NCI-H1436 (cell line): ENCODE results near the gene RFLNA.

Experiments used
- DNase-seq: peaks from one replicate; lab custom pipeline; 2025; lab: John Stamatoyannopoulos, UW

The RFLNA gene

GRCh38 chr12:124304314-124304790 lies 9.5 kb downstream of the RFLNA start:
- DNase-seq = no peak

DNA sequence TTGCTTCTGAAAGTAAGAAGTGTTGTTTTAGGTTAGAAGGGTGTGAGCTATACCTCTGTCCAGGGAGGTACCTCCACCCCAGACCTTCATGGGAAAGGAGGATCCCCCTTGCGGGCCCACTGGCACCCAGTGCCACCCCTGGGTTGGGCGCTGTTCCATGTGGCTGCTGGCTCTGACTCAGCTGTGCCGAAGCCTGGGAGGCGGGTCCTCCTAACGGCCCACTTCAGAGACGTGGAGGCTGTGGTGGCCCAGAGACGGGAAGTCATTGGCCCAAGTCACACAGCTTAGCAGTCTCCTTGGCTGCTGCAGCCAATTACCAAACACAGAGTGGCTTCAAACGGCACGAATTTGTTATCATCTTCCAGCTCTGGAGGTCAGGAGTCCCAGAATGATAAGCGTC lies 10.2 kb downstream of the RFLNA start:
- no peak for DNase-seq

DNA sequence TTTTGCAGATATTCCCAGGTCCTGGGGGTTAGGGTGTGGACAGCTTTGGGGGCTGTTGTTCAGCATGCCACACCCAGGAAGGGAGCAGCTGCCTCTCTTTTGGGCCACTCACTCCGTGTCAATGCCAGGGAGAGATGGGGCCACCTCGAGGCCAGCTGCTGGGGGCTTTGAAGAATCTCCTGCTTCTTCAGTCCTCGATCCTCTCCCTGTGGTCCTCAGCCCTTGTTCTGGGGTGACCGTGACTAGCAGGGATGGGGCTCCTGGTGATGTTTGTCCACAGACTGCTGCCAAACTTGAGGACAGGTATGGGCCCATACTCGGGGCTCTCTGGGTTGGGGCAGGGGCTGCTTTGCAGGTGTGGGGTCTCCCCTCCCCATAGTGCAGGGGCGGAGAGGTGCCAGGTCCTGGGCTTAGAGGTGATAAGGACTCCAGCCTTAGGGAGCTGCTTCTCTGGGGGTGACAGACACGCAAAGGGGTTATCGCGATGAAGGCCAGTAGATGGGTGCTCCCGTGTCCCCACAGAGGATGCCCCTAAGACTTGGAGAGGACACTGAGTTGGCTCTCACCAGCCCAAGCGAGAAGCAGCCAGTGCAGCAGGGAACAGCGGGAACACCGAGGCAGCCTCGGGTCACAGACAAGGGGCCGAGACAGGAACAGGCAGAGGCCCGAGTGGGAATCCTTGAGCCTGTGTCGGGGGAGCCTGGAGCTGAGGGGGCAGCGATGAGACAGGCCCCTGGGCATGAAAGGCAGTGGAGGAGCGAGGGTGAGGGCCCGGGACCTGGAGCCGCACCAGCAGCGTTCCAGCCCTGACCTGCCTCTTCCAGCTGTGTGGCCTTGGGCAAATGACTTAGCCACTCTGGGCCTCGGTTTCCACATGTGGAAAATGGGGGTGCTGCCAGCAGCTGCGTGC lies 11.1 kb downstream of the RFLNA start:
- no peak for DNase-seq

DNA sequence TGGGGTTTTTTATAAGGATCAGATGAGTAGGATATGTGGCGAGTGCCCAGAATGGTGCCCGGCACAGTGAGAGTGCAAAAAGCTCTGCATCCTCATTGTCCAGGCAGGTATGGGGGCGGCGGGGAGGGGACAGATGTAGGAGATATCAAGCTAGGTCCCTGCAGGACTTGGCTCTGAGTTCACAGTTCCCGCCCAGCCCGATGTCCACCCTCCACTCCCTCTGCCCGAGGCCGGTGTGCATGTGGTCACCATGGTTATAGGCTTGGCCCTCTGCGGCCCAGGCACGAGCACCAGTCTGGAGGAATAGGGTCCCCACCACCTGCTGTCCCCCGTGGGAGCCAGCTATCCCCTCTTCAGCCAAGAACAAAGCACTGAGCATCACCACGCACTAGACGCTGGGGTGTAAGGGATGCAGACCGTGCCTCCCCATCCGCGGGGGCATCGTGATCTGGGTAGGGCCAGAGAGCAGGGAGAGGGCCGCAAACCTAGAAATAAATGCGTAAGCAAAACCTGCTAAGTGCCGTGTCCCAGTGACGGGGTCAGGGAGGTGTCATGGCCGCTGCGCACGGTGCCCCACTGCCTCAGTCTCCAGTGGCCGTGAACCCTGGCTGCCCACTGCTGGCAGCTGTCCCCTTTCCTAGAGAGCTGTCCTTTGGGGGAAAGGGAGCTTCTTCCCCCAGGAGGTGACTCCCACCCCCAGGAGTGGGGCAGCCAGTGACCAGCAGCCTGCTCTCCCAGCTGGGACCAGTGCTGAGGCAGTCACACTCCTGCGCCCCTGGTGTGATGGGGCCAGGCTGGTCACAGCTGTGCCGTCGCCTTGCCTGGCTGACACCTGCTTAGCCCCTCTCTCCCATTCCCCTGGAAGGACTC lies 12.0 kb downstream of the RFLNA start:
- no peak for DNase-seq

DNA sequence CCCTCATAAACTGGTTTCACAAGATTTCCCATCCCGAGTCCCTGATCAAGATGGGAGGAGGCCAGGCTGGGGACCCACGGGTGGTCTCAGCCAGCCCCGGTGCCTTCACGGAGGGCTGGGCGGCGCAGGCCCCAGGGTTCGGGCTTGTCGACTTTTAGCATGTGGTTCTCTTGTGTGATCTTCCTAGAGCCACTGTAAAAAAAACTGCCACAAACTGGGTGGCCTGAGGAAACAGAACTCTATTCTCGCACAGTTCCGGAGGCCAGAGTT lies 12.6 kb downstream of the RFLNA start:
- no peak for DNase-seq

DNA sequence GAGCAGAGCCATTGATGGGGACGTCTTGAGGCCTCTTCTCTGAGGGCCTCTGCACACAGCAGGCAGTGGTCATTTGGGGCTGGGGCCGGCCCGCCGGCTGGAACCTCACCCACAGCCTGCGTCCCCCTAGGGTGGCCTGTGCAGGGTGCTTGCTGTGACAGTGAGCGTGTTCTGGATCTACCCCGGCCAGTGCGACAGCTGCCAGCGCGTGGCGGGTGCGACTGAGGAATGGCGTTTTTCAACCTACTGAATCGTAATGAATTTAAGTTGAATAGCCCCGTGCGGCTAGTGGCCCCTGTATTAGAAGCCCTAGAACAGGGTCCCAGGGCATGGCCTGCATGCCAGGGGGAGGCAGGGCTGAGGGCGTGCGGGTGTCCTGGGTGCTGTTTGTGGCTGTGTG lies 13.8 kb downstream of the RFLNA start:
- no peak for DNase-seq

DNA sequence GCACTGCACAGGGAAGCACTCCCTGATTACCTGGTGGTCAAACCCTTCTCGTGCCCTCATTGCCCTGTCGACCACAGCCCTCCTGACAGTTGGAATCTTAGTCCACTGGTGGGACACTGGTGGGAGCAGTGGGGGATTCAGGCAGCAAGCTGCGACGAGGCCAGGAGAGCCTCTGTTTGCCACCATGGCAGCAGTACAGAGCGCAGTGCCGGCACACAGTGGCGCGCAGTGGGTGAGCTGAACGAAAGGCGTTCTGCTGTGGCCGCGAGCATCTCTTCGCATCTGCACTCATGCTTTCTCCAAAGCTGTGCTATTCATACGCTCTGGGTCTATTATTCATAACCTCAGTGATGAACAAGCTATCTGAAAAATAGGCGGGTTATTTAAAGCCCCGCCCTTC lies 14.3 kb downstream of the RFLNA start:
- DNase-seq = no peak

DNA sequence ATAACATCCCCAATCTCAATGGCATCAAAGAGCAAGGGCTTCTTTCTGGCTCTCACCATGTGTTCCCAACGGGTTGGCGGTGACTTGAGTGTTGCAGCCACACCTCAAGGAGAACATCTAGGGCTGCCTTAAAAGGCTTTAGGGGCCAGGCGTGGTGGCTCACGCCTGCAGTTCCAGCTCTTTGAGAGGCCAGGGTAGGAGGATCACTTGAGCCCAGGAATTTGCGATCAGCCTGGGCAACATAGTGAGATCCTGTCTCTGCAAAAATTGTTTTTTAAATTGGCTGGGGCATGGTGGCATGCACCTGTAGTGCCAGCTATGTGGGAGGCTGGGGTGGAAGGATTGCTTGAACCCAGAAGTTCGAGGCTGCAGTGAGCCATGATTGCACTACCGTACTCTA lies 14.9 kb downstream of the RFLNA start:
- no peak for DNase-seq

DNA sequence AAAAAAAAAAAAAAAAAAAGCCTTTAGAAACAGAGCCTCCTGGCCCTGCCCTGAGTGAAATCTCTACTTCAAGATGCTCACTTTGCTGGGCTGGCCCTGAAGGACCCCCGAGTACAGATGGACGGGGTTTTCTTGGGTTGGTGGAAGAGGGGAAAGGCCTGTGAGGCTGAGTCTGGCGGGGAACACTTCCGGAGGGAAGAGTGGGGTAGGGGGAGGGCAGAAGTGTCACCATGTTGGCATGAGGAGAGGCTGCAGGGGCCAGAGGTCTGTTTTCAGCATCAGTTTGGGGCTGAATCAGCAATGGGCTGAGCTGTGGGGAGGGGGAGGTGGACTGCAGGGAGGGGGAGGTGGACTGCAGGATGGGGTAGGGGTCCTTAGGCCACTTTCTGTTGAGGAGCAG lies 15.3 kb downstream of the RFLNA start:
- DNase-seq = no peak

DNA sequence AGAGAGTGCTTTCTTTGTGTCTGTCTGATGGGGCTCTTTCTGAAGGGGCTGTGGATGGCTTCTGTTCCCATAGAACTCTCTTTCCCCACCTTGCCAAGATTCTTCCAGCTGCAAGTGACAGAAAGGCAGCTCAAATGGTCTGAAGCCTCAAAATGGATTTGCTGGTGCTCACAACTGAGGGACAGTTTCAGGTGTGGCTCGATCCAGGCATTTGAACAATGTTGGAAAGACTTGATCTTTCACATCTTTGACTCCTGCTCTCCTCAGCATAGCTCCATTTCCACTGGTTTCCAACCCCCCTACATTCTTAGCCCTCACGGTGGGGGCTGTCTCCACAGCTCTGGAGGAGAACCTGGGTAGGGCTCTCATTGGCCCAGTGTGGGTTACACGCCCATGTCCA lies 15.9 kb downstream of the RFLNA start:
- DNase-seq = no peak

- no peak for DNase-seq
Observed at GRCh38 chr12:124311292-124312109, 16.6 kb downstream of the RFLNA start.

- DNase-seq = no peak
Observed at GRCh38 chr12:124312601-124313000, 17.7 kb downstream of the RFLNA start.

DNA sequence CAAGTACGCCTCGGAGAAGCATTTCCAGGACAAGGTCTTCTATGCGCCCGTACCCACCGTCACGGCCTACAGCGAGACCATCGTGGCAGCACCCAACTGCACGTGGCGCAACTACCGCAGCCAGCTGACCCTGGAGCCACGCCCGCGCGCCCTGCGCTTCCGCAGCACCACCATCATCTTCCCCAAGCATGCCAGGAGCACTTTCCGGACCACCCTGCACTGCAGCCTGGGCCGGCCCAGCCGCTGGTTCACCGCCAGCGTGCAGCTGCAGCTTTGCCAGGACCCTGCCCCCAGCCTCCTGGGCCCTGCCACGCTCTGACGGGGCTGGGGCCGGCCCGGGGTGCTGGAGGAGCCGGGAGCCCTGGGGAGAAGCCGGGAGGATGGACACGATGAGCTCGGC lies 19.3 kb downstream of the RFLNA start:
- DNase-seq = no peak

DNA sequence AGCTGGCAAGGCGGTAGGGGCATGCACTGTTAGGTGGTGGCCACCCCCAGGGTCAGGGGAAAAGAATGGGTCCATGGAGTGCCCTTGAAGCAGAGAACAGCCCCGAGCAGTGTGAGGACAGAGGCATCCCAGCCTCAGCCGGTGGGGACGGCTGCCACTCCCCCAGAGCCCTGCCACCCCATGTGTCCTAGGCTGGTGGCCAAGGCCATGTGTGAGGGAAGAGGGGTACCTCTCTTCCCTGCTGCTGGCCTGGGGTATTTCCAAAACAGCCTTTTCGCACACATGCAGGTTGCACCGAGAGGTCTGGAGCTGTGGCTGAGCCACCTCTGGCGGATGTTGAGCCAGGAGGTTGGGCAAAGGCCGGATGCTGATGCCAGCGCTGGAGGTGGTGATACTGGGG lies 19.9 kb downstream of the RFLNA start:
- no peak for DNase-seq

GRCh38 chr12:124315372-124316044 lies 20.6 kb downstream of the RFLNA start:
- DNase-seq = no peak

DNA sequence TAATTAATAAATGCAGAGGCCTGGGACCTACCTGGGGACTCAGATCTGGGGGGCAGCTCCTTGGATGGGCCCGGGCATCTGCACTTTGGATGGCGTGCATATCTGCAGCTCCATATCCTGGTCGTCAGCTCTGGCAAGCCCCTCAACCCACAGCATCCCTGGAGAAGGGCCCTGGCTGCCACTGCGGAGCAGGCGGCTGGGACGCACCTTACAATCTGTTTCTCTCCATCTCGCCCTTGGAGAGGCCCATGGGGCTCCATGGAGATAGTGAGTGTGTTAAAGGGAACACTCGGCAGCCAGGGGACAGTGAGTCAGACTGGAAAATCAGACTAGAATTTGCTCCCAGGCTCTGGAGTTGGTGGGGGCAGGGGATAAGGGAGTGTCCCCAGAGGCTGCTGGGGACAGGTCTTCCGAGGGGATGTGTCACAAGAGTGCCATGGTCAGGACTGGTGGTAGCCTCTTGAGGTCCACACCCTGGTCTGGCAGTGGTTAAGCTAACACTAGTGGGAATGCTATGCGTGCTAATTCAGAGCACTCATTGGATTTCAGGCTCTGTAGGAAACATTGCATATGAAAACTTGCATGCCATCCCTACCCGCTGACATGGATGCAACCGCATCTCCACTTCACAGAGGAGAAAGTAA lies 21.5 kb downstream of the RFLNA start:
- no peak for DNase-seq

DNA sequence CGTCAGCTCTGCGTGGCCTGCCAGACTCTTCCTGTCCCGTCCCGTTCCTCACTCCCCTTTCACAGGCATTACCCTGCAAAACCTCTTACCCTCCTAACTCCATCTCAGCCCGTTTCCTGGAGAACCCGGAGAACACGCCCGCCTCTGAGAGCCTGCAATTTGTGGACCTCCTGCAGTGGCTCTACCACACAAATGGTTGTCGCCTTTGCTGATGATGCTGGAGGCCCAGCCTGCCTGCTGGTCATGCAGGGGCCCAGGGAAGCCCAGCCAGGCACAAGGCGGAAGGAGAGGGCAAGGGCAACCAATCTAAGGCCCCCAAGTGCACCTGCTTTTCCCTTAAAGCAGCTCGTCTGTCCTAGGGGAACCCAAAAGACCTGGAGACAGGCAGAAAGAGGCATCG lies 22.5 kb downstream of the RFLNA start:
- DNase-seq = no peak

- DNase-seq = no peak
Observed at GRCh38 chr12:124318278-124319020, 23.6 kb downstream of the RFLNA start.

GRCh38 chr12:124319368-124320050 lies 24.6 kb downstream of the RFLNA start:
- no peak for DNase-seq

- peak; percentile 25 for DNase-seq
Observed at GRCh38 chr12:124321040-124321481, 26.2 kb downstream of the RFLNA start.
